ENCODE results near the gene PIGQ. TPM values are rescaled to one million over a fixed set of nuclear protein-coding genes. Genes with fewer than 3 reads are reported as not detected.

The PIGQ gene
- total and polyA plus RNA-seq, 2 experiments from 2014 or later, result 30.2 to 62.3 TPM

DNA sequence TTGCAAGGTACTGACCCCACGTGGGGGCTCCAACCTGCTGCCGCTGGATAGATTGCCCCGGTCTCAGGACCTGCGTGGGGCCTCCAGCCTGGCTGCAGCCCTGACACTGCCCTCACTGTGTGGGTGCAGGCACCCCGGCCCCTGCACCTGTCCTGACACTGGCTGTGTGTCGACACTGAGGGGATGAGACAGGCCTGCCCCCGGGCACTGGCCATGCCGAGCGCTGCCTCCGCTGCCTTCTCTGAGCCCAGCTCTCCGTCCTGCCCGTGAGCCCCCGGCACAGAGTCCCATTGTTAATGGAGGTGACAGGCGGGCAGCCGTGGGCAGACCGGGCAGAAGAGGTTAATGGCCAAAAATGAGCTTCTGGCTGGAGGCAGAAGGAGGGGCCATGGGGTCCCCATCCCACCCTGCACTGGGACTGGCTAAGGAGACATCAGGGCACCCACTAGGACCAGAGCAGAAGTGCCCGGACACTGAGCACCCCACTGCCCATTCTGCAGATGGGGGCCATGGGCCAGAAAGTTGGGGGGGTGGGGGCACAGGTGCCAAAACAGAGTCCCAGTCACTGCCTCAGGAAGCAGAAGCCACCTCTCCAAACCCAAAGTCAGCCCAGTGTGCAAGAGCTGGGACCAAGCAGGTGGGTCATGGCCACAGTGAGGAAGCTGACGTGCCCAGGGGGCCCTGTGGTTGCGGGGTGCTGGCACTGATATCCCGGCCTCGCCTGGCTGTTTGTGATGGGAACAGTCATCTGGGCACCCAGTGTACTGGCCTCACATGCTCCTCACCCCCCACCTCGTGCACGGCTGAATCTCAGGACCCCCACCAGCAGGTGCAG, 12.1 kb upstream of the PIGQ start:
- Histone ChIP-seq H3K27ac (ENCODE audit: low read depth) (no peak overlapping the region), H3K4me1 (ENCODE audit: insufficient read depth) (no peaks in the 10 kb centered on the region; the same call in 1 of the 2 replicates), H4K20me1 (replicated peaks; ENCODE audit: insufficient read depth) (no peaks in the 10 kb centered on the region; the same call in 1 of the 2 replicates), H3K4me3 (no peak overlapping the region), H3K9me2 (ENCODE audit: insufficient read depth) (no peaks in the 10 kb centered on the region), H2AFZ (no peak overlapping the region), H3K36me3 (ENCODE audit: insufficient read depth) (no peaks in the 10 kb centered on the region), H3K4me2 (no peak overlapping the region), H3K79me2 (replicated peaks; ENCODE audit: insufficient read depth) (no peaks in the 10 kb centered on the region), H3K27me3 (ENCODE audit: insufficient read depth) (peaks cover 34% of the 10 kb centered on the region), H3F3A (replicated peaks; ENCODE audit: low read depth) (0 out of 2 replicates have a peak, but pooled peaks cover 3% of the 10 kb centered on the region)
- H3K36me3 Mint-ChIP-seq (ENCODE audit: low read depth), result peaks cover 3% of the 10 kb centered on the region; the same call in 1 of the 3 replicates
- ATAC-seq (no peak), DNase-seq (ENCODE audit: low spot score) (no peak)
- no peak overlapping the region for H3K4me3 Mint-ChIP-seq
- no peak for TF ChIP-seq CREB1 (CRISPR knock-in tag; IDR thresholded peaks at IDR 0.05; ENCODE audit: low read depth)
- no peak for TF ChIP-seq JUNB (IDR thresholded peaks at IDR 0.05; ENCODE audit: unreplicated experiment)
- TF ChIP-seq ZNF331 (CRISPR knock-in tag; IDR thresholded peaks at IDR 0.05; ENCODE audit: low read depth), result no peak
- no peak for TF ChIP-seq EZH2 (IDR thresholded peaks at IDR 0.05; ENCODE audit: low read depth, unreplicated experiment)
- no peak for TF ChIP-seq EZH2phosphoT487 (IDR thresholded peaks at IDR 0.05; ENCODE audit: unreplicated experiment)
- no peak for TF ChIP-seq POLR2AphosphoS5 (IDR thresholded peaks at IDR 0.05; ENCODE audit: low read depth)
- no peak for TF ChIP-seq STAT1 (IDR thresholded peaks at IDR 0.05; ENCODE audit: unreplicated experiment)
- TF ChIP-seq, protein P1, sequence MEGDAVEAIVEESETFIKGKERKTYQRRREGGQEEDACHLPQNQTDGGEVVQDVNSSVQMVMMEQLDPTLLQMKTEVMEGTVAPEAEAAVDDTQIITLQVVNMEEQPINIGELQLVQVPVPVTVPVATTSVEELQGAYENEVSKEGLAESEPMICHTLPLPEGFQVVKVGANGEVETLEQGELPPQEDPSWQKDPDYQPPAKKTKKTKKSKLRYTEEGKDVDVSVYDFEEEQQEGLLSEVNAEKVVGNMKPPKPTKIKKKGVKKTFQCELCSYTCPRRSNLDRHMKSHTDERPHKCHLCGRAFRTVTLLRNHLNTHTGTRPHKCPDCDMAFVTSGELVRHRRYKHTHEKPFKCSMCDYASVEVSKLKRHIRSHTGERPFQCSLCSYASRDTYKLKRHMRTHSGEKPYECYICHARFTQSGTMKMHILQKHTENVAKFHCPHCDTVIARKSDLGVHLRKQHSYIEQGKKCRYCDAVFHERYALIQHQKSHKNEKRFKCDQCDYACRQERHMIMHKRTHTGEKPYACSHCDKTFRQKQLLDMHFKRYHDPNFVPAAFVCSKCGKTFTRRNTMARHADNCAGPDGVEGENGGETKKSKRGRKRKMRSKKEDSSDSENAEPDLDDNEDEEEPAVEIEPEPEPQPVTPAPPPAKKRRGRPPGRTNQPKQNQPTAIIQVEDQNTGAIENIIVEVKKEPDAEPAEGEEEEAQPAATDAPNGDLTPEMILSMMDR (conservative IDR thresholded peaks at IDR 0.05; ENCODE audit: low read depth in 2 of 2), result no peak
- TF ChIP-seq NANOG (IDR thresholded peaks at IDR 0.05; ENCODE audit: borderline replicate concordance), result no peak
- TF ChIP-seq, protein P2, sequence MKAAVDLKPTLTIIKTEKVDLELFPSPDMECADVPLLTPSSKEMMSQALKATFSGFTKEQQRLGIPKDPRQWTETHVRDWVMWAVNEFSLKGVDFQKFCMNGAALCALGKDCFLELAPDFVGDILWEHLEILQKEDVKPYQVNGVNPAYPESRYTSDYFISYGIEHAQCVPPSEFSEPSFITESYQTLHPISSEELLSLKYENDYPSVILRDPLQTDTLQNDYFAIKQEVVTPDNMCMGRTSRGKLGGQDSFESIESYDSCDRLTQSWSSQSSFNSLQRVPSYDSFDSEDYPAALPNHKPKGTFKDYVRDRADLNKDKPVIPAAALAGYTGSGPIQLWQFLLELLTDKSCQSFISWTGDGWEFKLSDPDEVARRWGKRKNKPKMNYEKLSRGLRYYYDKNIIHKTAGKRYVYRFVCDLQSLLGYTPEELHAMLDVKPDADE (IDR thresholded peaks at IDR 0.05), result no peak
- no peak for TF ChIP-seq ZNF114 (CRISPR knock-in tag; IDR thresholded peaks at IDR 0.05)
- TF ChIP-seq, protein P3, sequence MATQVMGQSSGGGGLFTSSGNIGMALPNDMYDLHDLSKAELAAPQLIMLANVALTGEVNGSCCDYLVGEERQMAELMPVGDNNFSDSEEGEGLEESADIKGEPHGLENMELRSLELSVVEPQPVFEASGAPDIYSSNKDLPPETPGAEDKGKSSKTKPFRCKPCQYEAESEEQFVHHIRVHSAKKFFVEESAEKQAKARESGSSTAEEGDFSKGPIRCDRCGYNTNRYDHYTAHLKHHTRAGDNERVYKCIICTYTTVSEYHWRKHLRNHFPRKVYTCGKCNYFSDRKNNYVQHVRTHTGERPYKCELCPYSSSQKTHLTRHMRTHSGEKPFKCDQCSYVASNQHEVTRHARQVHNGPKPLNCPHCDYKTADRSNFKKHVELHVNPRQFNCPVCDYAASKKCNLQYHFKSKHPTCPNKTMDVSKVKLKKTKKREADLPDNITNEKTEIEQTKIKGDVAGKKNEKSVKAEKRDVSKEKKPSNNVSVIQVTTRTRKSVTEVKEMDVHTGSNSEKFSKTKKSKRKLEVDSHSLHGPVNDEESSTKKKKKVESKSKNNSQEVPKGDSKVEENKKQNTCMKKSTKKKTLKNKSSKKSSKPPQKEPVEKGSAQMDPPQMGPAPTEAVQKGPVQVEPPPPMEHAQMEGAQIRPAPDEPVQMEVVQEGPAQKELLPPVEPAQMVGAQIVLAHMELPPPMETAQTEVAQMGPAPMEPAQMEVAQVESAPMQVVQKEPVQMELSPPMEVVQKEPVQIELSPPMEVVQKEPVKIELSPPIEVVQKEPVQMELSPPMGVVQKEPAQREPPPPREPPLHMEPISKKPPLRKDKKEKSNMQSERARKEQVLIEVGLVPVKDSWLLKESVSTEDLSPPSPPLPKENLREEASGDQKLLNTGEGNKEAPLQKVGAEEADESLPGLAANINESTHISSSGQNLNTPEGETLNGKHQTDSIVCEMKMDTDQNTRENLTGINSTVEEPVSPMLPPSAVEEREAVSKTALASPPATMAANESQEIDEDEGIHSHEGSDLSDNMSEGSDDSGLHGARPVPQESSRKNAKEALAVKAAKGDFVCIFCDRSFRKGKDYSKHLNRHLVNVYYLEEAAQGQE (IDR thresholded peaks at IDR 0.05; ENCODE audit: unreplicated experiment), result no peak
- TF ChIP-seq, protein P4, sequence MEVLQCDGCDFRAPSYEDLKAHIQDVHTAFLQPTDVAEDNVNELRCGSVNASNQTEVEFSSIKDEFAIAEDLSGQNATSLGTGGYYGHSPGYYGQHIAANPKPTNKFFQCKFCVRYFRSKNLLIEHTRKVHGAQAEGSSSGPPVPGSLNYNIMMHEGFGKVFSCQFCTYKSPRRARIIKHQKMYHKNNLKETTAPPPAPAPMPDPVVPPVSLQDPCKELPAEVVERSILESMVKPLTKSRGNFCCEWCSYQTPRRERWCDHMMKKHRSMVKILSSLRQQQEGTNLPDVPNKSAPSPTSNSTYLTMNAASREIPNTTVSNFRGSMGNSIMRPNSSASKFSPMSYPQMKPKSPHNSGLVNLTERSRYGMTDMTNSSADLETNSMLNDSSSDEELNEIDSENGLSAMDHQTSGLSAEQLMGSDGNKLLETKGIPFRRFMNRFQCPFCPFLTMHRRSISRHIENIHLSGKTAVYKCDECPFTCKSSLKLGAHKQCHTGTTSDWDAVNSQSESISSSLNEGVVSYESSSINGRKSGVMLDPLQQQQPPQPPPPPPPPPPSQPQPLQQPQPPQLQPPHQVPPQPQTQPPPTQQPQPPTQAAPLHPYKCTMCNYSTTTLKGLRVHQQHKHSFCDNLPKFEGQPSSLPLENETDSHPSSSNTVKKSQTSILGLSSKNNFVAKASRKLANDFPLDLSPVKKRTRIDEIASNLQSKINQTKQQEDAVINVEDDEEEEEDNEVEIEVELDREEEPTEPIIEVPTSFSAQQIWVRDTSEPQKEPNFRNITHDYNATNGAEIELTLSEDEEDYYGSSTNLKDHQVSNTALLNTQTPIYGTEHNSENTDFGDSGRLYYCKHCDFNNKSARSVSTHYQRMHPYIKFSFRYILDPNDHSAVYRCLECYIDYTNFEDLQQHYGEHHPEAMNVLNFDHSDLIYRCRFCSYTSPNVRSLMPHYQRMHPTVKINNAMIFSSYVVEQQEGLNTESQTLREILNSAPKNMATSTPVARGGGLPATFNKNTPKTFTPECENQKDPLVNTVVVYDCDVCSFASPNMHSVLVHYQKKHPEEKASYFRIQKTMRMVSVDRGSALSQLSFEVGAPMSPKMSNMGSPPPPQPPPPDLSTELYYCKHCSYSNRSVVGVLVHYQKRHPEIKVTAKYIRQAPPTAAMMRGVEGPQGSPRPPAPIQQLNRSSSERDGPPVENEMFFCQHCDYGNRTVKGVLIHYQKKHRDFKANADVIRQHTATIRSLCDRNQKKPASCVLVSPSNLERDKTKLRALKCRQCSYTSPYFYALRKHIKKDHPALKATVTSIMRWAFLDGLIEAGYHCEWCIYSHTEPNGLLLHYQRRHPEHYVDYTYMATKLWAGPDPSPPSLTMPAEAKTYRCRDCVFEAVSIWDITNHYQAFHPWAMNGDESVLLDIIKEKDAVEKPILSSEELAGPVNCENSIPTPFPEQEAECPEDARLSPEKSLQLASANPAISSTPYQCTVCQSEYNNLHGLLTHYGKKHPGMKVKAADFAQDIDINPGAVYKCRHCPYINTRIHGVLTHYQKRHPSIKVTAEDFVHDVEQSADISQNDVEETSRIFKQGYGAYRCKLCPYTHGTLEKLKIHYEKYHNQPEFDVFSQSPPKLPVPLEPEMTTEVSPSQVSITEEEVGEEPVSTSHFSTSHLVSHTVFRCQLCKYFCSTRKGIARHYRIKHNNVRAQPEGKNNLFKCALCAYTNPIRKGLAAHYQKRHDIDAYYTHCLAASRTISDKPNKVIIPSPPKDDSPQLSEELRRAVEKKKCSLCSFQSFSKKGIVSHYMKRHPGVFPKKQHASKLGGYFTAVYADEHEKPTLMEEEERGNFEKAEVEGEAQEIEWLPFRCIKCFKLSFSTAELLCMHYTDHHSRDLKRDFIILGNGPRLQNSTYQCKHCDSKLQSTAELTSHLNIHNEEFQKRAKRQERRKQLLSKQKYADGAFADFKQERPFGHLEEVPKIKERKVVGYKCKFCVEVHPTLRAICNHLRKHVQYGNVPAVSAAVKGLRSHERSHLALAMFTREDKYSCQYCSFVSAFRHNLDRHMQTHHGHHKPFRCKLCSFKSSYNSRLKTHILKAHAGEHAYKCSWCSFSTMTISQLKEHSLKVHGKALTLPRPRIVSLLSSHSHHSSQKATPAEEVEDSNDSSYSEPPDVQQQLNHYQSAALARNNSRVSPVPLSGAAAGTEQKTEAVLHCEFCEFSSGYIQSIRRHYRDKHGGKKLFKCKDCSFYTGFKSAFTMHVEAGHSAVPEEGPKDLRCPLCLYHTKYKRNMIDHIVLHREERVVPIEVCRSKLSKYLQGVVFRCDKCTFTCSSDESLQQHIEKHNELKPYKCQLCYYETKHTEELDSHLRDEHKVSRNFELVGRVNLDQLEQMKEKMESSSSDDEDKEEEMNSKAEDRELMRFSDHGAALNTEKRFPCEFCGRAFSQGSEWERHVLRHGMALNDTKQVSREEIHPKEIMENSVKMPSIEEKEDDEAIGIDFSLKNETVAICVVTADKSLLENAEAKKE (CRISPR knock-in tag; IDR thresholded peaks at IDR 0.05), result no peak
- peaks cover 16% of the 10 kb centered on the region for H3K27me3 Mint-ChIP-seq (ENCODE audit: insufficient read depth, low read depth, poor library complexity)
- no peak overlapping the region for H3K27ac Mint-ChIP-seq
- no peaks in the 10 kb centered on the region for H3K9me3 Mint-ChIP-seq
- H3K4me1 Mint-ChIP-seq, result no peaks in the 10 kb centered on the region

Measured in GM23338 (cell line).